Measurements from ENCODE around the gene TMEM200A. TPM values are rescaled to one million over a fixed set of nuclear protein-coding genes. Genes with fewer than 3 reads are reported as not detected.

TMEM200A gene
- total RNA-seq, 1 donor from 2014 or later, result 18.4 TPM

GRCh38 chr6:130362128-130362527, 3.7 kb upstream of the TMEM200A start:
- no peak for TF ChIP-seq CTCF (conservative IDR thresholded peaks at IDR 0.05)
- peaks cover 31% of the 10 kb centered on the region for H3K27me3 Mint-ChIP-seq
- no peak for DNase-seq (ENCODE audit: extremely low spot score, unreplicated experiment)

GRCh38 chr6:130364224-130364780, 1.5 kb upstream of the TMEM200A start:
- Mint-ChIP-seq H3K4me1 (ENCODE audit: unreplicated experiment) (peaks cover 10% of the 10 kb centered on the region), H3K27me3 (peaks cover 53% of the 10 kb centered on the region), H3K9me3 (peaks cover 4% of the 10 kb centered on the region), H3K36me3 (no peaks in the 10 kb centered on the region), H3K4me3 (peak overlapping the region; percentile 88), H3K27ac (no peak overlapping the region)
- DNase-seq (ENCODE audit: extremely low spot score, unreplicated experiment), result no peak
- TF ChIP-seq CTCF (conservative IDR thresholded peaks at IDR 0.05), result no peak

More at GRCh38 chr6:130362128-130362527, 3.7 kb upstream of the TMEM200A start:
- H3K4me1 Mint-ChIP-seq (ENCODE audit: unreplicated experiment), result peaks cover 5% of the 10 kb centered on the region
- H3K4me3 Mint-ChIP-seq, result no peak overlapping the region
- no peaks in the 10 kb centered on the region for H3K36me3 Mint-ChIP-seq
- H3K27ac Mint-ChIP-seq, result no peak overlapping the region
- peaks cover 4% of the 10 kb centered on the region for H3K9me3 Mint-ChIP-seq

DNA sequence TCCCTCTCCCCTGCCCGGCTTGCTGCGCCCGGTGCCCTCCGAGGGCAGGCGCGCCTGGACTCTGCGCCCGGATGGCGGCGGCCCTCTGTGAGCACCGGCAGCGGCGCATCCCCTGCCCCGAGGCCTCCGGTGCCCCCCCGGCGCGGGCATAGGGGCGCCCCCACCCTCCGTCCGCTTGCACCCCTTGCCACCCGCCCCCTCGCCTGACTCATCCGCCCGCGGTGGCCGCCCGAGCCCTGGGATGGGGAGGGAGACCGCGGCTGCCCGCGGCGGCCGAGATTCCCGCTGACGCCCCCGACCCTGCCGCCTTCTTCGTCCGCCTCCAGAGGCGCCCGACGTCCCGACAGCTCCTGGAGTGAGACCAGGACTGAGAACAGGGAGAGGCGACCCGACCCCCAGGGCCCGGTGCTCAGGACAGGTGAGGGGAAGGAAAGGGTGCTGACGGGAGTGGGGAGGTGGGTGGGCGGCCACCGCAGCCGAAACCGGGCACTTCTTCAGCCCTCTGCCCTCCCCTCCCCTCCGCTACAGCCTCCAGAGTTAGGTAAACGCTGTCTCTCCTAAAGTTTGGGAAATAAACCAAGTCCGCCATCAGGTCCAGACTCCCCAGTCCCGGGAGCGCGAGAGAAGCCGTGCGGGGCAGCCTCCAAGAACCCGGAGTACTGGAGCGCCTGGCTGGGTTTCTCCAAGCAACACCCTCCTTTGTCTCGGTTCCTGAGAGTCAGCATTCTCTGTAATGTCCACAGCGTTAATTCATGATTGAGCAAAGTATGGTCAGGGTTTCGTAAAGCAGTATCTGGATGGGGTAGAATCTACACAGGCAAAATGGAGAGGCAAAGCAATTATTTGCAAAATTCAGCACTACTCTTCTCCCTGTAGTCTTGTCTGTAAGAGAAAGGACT, 539 bp downstream of the TMEM200A start:
- peak overlapping the region; percentile 65 for H3K27ac Mint-ChIP-seq
- peaks cover 10% of the 10 kb centered on the region for H3K4me1 Mint-ChIP-seq (ENCODE audit: unreplicated experiment)
- H3K9me3 Mint-ChIP-seq, result peaks cover 4% of the 10 kb centered on the region
- H3K36me3 Mint-ChIP-seq, result no peaks in the 10 kb centered on the region
- peak; percentile 52 for TF ChIP-seq CTCF (conservative IDR thresholded peaks at IDR 0.05)
- no peak for DNase-seq (ENCODE audit: extremely low spot score, unreplicated experiment)
- H3K27me3 Mint-ChIP-seq, result peaks cover 58% of the 10 kb centered on the region
- H3K4me3 Mint-ChIP-seq, result peak overlapping the region; percentile 90

DNA sequence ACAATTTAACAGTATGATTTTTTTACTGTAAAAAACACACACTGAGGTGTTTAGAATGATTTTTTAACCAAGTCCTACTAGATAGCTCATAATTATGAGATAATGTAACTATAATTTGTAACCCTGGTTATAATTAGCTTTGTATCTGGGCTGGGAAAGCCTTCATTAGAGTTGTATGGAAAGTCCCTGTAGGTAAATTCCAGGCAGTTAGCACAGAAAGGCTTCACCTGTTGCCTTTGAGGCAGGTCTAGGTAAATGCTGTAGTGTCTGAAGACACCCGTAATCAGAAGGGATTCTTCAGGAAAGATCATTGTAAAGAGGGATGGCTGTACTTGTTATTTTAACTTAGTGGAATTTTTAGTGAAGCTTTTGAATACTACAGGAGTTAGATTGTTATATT, 1.9 kb downstream of the TMEM200A start:
- H3K4me3 Mint-ChIP-seq, result peak overlapping the region; percentile 90
- H3K27ac Mint-ChIP-seq, result no peak overlapping the region
- peaks cover 10% of the 10 kb centered on the region for H3K4me1 Mint-ChIP-seq (ENCODE audit: unreplicated experiment)
- TF ChIP-seq CTCF (conservative IDR thresholded peaks at IDR 0.05), result no peak
- peaks cover 58% of the 10 kb centered on the region for H3K27me3 Mint-ChIP-seq
- DNase-seq (ENCODE audit: extremely low spot score, unreplicated experiment), result no peak
- peaks cover 4% of the 10 kb centered on the region for H3K9me3 Mint-ChIP-seq
- H3K36me3 Mint-ChIP-seq, result no peaks in the 10 kb centered on the region

- DNase-seq (ENCODE audit: extremely low spot score, unreplicated experiment), result no peak
- no peaks in the 10 kb centered on the region for H3K9me3 Mint-ChIP-seq
- no peaks in the 10 kb centered on the region for H3K36me3 Mint-ChIP-seq
- peaks cover 10% of the 10 kb centered on the region for H3K4me1 Mint-ChIP-seq (ENCODE audit: unreplicated experiment)
- TF ChIP-seq CTCF (conservative IDR thresholded peaks at IDR 0.05), result no peak
- H3K27me3 Mint-ChIP-seq, result peaks cover 51% of the 10 kb centered on the region
- H3K27ac Mint-ChIP-seq, result no peak overlapping the region
- H3K4me3 Mint-ChIP-seq, result peak overlapping the region; percentile 90
These were observed 2.8 kb downstream of the TMEM200A start for GRCh38 chr6:130368576-130368975.
